Mononuclear cell (primary cell): Measurements from ENCODE around the gene TTC1. TPM values are rescaled to one million over a fixed set of nuclear protein-coding genes. Genes with fewer than 3 reads are reported as not detected.

Experiments
- H3K27me3 ChIP-seq: 2 replicates; pipeline ENCODE4 v1.6.0; 2011; ENCODE audit warnings: low read length, control low read depth; ENCODE audit not compliant: insufficient read depth
- H3K4me1 ChIP-seq: 2 replicates; pipeline ENCODE4 v1.5.1; 2011; ENCODE audit warnings: mild to moderate bottlenecking, low read length, control low read depth; ENCODE audit not compliant: insufficient read depth
- H3K4me3 ChIP-seq: 2 replicates; pipeline ENCODE4 v1.5.1; 2011; ENCODE audit warnings: mild to moderate bottlenecking, low read length, moderate library complexity
- H3K9me3 ChIP-seq: 2 replicates; pipeline ENCODE4 v1.5.1; 2011; ENCODE audit warnings: low read depth, mild to moderate bottlenecking, control low read depth, low read length
- total RNA-seq: library from RNA; depleted of rRNA; stranded (reverse); fragments of >200 nt; gene quantifications from one replicate; pipeline ENCODE4 v1.2.3, GENCODE V29; 2012

Gene TTC1
- total RNA-seq, 1 donor, result 20.1 TPM

GRCh38 chr5:160108124-160108523, 99.2 kb downstream of the TTC1 start:
- H3K9me3 ChIP-seq, result no peaks in the 10 kb centered on the region
- no peak overlapping the region for H3K4me3 ChIP-seq
- no peaks in the 10 kb centered on the region for H3K27me3 ChIP-seq
- peaks cover 13% of the 10 kb centered on the region for H3K4me1 ChIP-seq

Other genes starting within 250 kb of the TTC1 start
- not detected for gene ADRA1B, start 92.7 kb upstream of the TTC1 start, total RNA-seq
- 21.8 TPM for gene PWWP2A, start 110.3 kb downstream of the TTC1 start, total RNA-seq
- gene FABP6, start 220.4 kb downstream of the TTC1 start, total RNA-seq, result not detected